Measurements from ENCODE around the gene POC5. TPM values are rescaled to one million over a fixed set of nuclear protein-coding genes. Genes with fewer than 3 reads are reported as not detected.

The POC5 gene
- total and polyA plus RNA-seq, 2 of the 4 experiments (the other 2 are of a cell fraction): 6.6 to 12.9 TPM

DNA sequence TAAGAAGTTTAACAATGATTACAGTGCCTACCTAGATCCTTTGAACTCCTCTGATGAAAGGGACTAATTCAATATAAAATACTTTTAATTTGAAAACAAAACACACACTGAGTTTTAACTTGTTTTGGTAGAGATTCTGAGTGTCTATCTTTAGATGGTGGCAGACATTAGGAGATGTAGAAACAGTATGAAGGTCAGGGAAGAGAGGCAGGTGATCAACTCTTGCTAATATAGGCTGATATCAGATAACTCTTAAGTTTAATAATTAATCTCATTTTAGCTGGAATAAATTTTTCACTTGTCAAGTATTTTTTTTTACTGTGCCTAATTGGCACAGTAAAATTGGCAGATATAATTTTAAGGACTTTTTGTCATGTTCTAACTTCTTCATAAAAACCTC, 30.8 kb downstream of the POC5 start:
- Histone ChIP-seq H2BK15ac (ENCODE audit: low read depth, low read length) (no peak overlapping the region), H3K36me3 (ENCODE audit: control insufficient read depth, insufficient read depth, low read length) (peaks cover 4% of the 10 kb centered on the region), H3K4me2 (ENCODE audit: low read depth, low read length) (no peak overlapping the region), H3K27me3 (ENCODE audit: control insufficient read depth, insufficient read depth, low read length) (no peaks in the 10 kb centered on the region), H2BK5ac (ENCODE audit: low read depth, low read length, poor library complexity, severe bottlenecking) (no peak overlapping the region), H3K18ac (ENCODE audit: low read depth, low read length) (no peak overlapping the region), H3K4ac (ENCODE audit: low read depth, low read length) (no peak overlapping the region), H2BK20ac (ENCODE audit: low read depth, low read length) (no peak overlapping the region), H3K23ac (ENCODE audit: low read depth, low read length) (no peak overlapping the region), H3K9me3 (ENCODE audit: control insufficient read depth, insufficient read depth, low read length) (no peaks in the 10 kb centered on the region), H3K9me1 (ENCODE audit: insufficient read depth, low read length) (no peaks in the 10 kb centered on the region), H4K91ac (ENCODE audit: insufficient read depth, low read depth, low read length) (no peak overlapping the region), H3K9ac (ENCODE audit: low read depth, low read length) (no peak overlapping the region), H3K56ac (ENCODE audit: extremely low read depth, insufficient read depth, low read length) (no peak overlapping the region), H4K20me1 (ENCODE audit: insufficient read depth, low read length) (no peaks in the 10 kb centered on the region; the same call in 1 of the 2 replicates), H4K8ac (ENCODE audit: low read depth in 2 of 2, low read length in 2 of 2) (no peak overlapping the region), H2AK5ac (ENCODE audit: low read depth, low read length) (no peak overlapping the region), H2AK9ac (replicated peaks; ENCODE audit: low read depth, low read length, poor library complexity) (no peak overlapping the region), H2AFZ (replicated peaks; ENCODE audit: low read length, poor library complexity) (no peak overlapping the region), H3K27ac (ENCODE audit: insufficient read depth, low read length) (no peak overlapping the region), H2BK120ac (ENCODE audit: low read depth, low read length) (no peak overlapping the region), H3K79me1 (ENCODE audit: low read depth in 1 of 2, low read length in 2 of 2) (no peaks in the 10 kb centered on the region), H3K4me1 (ENCODE audit: control insufficient read depth, insufficient read depth, low read length) (peaks cover 5% of the 10 kb centered on the region), H4K5ac (ENCODE audit: low read depth, low read length) (no peak overlapping the region), H3K14ac (replicated peaks; ENCODE audit: low read depth, low read length) (no peak overlapping the region), H3K4me3 (ENCODE audit: insufficient read depth, low read depth, low read length) (no peak overlapping the region)
- POLR2A ChIA-PET (ENCODE audit: unreplicated experiment): no interaction called here
- CTCF ChIA-PET: no interaction called here
- TF ChIP-seq CHD1 (IDR thresholded peaks at IDR 0.05; ENCODE audit: low read depth, low read length): no peak
- TF ChIP-seq, protein P1, sequence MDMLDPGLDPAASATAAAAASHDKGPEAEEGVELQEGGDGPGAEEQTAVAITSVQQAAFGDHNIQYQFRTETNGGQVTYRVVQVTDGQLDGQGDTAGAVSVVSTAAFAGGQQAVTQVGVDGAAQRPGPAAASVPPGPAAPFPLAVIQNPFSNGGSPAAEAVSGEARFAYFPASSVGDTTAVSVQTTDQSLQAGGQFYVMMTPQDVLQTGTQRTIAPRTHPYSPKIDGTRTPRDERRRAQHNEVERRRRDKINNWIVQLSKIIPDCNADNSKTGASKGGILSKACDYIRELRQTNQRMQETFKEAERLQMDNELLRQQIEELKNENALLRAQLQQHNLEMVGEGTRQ (IDR thresholded peaks at IDR 0.05; ENCODE audit: low read depth, low read length): no peak
- no peak for TF ChIP-seq POLR2A (IDR thresholded peaks at IDR 0.05; ENCODE audit: low read depth, low read length)
- TF ChIP-seq MXI1 (IDR thresholded peaks at IDR 0.05; ENCODE audit: borderline replicate concordance, low read depth, low read length): no peak
- TF ChIP-seq RCOR1 (IDR thresholded peaks at IDR 0.05; ENCODE audit: insufficient replicate concordance, low read length): no peak
- TF ChIP-seq BHLHE40 (IDR thresholded peaks at IDR 0.05; ENCODE audit: low read depth, low read length): no peak
- TF ChIP-seq RAD21 (IDR thresholded peaks at IDR 0.05; ENCODE audit: low read length): no peak
- TF ChIP-seq CEBPB (IDR thresholded peaks at IDR 0.05; ENCODE audit: low read depth, low read length): no peak
- no peak for TF ChIP-seq RFX5 (IDR thresholded peaks at IDR 0.05; ENCODE audit: low read depth, low read length)
- no peak for TF ChIP-seq FOS (IDR thresholded peaks at IDR 0.05; ENCODE audit: low read depth, low read length)
- TF ChIP-seq MAFK (IDR thresholded peaks at IDR 0.05; ENCODE audit: low read depth, low read length): no peak
- TF ChIP-seq, protein P2, sequence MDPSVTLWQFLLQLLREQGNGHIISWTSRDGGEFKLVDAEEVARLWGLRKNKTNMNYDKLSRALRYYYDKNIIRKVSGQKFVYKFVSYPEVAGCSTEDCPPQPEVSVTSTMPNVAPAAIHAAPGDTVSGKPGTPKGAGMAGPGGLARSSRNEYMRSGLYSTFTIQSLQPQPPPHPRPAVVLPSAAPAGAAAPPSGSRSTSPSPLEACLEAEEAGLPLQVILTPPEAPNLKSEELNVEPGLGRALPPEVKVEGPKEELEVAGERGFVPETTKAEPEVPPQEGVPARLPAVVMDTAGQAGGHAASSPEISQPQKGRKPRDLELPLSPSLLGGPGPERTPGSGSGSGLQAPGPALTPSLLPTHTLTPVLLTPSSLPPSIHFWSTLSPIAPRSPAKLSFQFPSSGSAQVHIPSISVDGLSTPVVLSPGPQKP (IDR thresholded peaks at IDR 0.05; ENCODE audit: borderline replicate concordance, low read depth, low read length): no peak
- TF ChIP-seq, protein P3, sequence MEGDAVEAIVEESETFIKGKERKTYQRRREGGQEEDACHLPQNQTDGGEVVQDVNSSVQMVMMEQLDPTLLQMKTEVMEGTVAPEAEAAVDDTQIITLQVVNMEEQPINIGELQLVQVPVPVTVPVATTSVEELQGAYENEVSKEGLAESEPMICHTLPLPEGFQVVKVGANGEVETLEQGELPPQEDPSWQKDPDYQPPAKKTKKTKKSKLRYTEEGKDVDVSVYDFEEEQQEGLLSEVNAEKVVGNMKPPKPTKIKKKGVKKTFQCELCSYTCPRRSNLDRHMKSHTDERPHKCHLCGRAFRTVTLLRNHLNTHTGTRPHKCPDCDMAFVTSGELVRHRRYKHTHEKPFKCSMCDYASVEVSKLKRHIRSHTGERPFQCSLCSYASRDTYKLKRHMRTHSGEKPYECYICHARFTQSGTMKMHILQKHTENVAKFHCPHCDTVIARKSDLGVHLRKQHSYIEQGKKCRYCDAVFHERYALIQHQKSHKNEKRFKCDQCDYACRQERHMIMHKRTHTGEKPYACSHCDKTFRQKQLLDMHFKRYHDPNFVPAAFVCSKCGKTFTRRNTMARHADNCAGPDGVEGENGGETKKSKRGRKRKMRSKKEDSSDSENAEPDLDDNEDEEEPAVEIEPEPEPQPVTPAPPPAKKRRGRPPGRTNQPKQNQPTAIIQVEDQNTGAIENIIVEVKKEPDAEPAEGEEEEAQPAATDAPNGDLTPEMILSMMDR (conservative IDR thresholded peaks at IDR 0.05; ENCODE audit: low read depth, low read length): no peak
- TF ChIP-seq NFE2L2 (IDR thresholded peaks at IDR 0.05; ENCODE audit: low read depth, low read length): no peak
- TF ChIP-seq SMC3 (IDR thresholded peaks at IDR 0.05; ENCODE audit: low read depth, low read length): no peak
- in situ Hi-C loops (cut with MboI; ENCODE audit: low sequenced_read_pairs) (loop anchor here (25.0 kb wide), 1 partner anchor 299 kb away; no protein-coding TSS in a partner anchor), intact Hi-C loops (cut with micrococcal nuclease) (loop anchor here (10.0 kb wide), 2 partner anchors 322 to 632 kb away; partner anchors contain the start of gene GCNT4), dilution Hi-C loops (cut with HindIII; ENCODE audit: low sequenced_read_pairs, unreplicated experiment) (no loop called here)
- no TSS peak for BruUV-seq (replicated peaks)
- ATAC-seq (ENCODE audit: low read depth) (no peak), DNase-seq (no peak)

Measured in IMR-90 (cell line).